HG03558 (cell line): ENCODE measurements around the gene SENP3.

Experiments
- ATAC-seq: cut with Tn5 transposase; IDR thresholded peaks from one replicate; pipeline ENCODE4 v1.9.1; 2021; ENCODE audit warnings: moderate number of reproducible peaks; ENCODE audit not compliant: unreplicated experiment; ENCODE audit errors: extremely low read depth

The SENP3 gene

GRCh38 chr17:7561589-7562207 is at the start of gene SENP3:
SENP3 (plus strand) TSS chr17:7561919; CDS start chr17:7563077, 1,158 bp downstream.
- no peak for ATAC-seq

GRCh38 chr17:7512105-7512504 is 49.6 kb upstream of the SENP3 start:
- no peak for ATAC-seq

- no peak for ATAC-seq
Measured at GRCh38 chr17:7512824-7513540, 48.7 kb upstream of the SENP3 start.

- no peak for ATAC-seq
Measured at GRCh38 chr17:7513850-7514419, 47.8 kb upstream of the SENP3 start.

GRCh38 chr17:7515911-7516610 is 45.7 kb upstream of the SENP3 start:
- ATAC-seq = no peak

GRCh38 chr17:7523033-7523432 is 38.7 kb upstream of the SENP3 start:
- no peak for ATAC-seq

GRCh38 chr17:7528842-7529241 is 32.9 kb upstream of the SENP3 start:
- ATAC-seq = no peak

- no peak for ATAC-seq
Measured at GRCh38 chr17:7530023-7530900, 31.5 kb upstream of the SENP3 start.

- ATAC-seq = no peak
Measured at GRCh38 chr17:7538050-7538449, 23.7 kb upstream of the SENP3 start.

GRCh38 chr17:7538891-7539545 is 22.7 kb upstream of the SENP3 start:
- no peak for ATAC-seq

- no peak for ATAC-seq
Measured at GRCh38 chr17:7541074-7541621, 20.6 kb upstream of the SENP3 start.

- ATAC-seq = no peak
Measured at GRCh38 chr17:7544911-7545310, 16.8 kb upstream of the SENP3 start.

GRCh38 chr17:7548585-7549400 is 12.9 kb upstream of the SENP3 start, which contains the start of gene TNFSF12:
TNFSF12 (plus strand) TSS chr17:7549058; CDS start chr17:7549154, 96 bp downstream.
- no peak for ATAC-seq

- ATAC-seq = no peak
Measured at GRCh38 chr17:7549401-7550055, 12.2 kb upstream of the SENP3 start.

GRCh38 chr17:7550344-7550743 is 11.4 kb upstream of the SENP3 start:
- ATAC-seq = no peak

GRCh38 chr17:7551396-7551795 is 10.3 kb upstream of the SENP3 start:
- no peak for ATAC-seq

- ATAC-seq = peak; percentile 48
Measured at GRCh38 chr17:7552621-7553051, 9.1 kb upstream of the SENP3 start.

GRCh38 chr17:7553356-7553755 is 8.4 kb upstream of the SENP3 start:
- ATAC-seq = no peak
